Measurements from ENCODE around the gene CDYL.
"Not testable (repeated sequence)": the region's sequence is repeated elsewhere in the genome, so short reads cannot be mapped to it uniquely, and the experiment has no call there.

The CDYL gene

DNA sequence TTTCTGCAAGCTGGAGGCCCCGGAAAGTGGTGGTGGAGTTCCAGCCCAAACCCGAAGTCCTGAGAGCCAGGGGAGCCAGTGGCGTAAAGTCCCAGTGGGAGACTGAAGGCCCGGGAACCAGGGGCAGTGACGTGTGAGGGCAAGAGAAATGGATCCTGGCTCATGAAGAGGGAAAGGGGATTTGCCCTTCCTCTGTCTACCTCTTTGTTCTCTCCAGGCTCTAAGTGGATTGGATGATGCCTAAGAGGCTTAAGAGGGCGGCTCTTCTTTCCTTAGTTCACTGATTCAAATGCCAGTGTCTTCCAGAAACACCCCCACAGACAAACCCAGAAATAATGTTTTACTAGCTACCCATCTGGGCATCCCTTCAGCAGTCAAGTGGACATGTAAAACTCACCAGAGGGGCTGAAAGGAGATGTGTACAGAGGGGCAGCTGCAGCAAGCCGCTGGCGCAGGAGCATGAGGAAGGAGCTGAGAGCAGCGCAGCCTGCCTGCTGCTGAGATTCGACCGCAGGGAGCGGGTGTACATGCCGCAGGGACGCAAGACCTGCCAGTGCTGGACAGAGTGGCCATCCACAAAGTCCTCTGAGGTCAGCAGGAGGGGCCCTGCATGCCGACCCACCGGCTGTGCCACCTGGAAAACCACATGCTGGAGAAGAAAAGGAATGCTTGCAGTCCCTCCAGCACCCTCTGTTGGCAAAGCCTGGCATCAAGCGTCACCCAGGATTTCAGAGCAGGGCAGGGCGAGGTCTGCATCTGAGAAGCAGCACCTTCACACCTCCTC is 29.5 kb downstream of the CDYL start:
- DNase-seq: peak; percentile 38

DNA sequence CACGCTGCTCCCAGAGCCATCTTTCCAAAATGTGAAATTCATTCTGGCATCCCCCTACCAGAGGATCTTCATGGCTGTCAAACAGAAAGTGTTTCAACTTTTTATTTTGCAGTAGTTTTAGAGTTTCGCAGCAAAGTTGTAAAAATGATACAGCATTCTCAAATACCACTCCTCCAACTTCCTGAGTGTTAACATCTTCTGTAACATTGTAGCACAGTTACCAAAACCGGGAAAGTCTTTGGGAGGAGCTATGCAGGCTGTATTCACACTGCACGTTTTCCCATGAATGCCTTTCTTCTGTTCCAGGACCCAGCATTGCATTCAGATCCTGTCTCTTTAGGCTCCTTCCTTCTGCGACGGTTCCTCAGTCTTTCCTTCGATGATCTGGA is 30.1 kb downstream of the CDYL start:
- no peak for DNase-seq

DNA sequence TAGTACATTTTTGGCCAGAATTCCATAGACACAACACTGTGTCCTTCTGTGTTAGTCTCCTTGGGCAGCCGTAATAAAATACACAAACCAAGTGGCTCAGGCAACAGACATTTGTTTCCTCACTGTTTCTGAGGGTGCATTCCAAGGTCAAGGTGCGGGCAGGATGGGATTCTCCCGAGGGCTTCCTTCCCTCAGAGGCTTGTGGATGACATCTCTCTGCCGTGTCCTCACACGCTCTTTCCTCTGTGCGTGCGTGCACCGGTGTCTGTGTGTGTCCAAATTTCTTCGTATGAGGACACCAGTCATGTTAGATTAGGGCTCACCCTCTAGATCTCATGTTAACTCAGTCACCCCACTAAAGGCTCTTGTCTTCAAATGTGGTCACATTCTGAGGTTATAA is 30.6 kb downstream of the CDYL start:
- no peak for DNase-seq

DNA sequence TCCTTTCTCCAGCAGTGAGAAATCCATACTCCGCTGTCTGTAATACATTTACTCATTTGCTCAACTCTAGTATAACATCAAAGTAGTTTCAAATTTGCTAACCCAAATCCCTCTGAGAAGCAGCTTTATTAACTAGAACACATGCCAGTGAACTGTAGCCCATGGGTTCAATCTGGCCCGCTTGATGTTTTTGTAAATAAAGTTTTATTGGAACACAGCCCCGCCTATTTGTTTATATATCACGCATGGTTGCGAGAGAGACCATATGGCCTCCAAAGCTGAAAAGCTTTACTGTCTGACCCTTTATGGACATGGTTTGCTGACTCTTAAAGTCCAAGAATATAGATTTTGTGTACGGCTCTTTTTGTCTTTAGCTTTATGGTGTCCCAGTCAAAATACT is 32.2 kb downstream of the CDYL start:
- no peak for DNase-seq

GRCh38 chr6:4809999-4810918 is 34.1 kb downstream of the CDYL start:
- no peak for DNase-seq

DNA sequence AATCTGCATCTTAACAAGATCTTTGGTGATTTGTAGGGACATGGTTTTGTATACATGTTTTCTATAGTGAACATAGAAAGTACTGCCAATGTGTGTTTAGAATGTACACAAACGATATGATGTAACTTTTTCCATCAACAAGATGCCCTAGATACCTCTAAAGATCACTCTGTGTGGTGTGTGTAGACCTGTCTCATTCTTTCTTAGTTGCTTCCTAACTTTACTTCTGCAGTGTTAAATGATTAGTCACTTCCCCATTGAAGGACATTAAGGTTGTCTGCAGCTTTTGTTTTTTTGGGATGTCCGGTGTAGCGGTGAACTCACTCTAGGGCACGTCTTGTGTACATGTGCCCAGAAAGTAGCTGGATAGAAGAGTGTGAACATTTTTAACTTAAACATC is 35.9 kb downstream of the CDYL start:
- DNase-seq: no peak

DNA sequence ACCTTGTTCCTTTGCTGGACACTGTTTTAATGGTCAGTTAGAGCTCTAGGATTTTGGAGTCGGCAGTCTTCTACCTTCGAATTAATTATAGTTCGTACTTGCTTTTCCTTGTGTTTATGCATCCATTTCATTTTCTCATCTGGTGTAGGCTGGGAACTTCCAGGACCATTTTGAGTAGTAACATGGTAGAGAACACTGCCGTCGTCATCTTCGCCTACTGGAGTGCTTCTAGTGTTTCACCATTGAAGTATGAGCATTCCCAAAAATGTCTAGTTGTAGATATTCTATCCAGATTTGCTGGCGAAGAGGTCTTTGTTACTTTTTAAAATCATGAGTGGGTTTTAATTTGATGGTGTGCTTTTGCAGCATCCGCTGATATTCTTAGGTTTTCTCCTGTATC is 36.9 kb downstream of the CDYL start:
- DNase-seq: no peak

GRCh38 chr6:4814212-4814611 is 38.0 kb downstream of the CDYL start:
- no peak for DNase-seq

- no peak for DNase-seq
These were observed 38.8 kb downstream of the CDYL start for GRCh38 chr6:4814987-4815386.

DNA sequence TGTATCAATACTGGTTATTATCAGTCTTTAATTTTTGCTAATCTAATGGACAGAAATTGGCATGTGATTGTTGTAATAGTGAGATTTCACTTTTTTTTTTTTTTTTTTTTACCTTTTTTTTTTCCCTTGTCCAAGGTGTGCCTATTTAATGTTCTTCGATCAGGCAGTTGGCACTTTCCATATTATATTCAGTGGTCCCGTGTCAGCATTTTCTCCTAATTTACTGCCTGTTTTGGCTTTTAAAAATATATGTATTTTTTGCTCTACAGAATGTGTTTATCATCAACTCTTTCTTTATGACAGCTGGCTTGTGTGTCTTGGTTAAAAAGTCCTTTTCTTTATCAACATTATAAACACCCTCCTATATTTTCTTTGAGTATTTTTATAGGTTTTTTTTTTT is 39.4 kb downstream of the CDYL start:
- DNase-seq: no peak

GRCh38 chr6:4816904-4817303 is 40.7 kb downstream of the CDYL start:
- DNase-seq: no peak

DNA sequence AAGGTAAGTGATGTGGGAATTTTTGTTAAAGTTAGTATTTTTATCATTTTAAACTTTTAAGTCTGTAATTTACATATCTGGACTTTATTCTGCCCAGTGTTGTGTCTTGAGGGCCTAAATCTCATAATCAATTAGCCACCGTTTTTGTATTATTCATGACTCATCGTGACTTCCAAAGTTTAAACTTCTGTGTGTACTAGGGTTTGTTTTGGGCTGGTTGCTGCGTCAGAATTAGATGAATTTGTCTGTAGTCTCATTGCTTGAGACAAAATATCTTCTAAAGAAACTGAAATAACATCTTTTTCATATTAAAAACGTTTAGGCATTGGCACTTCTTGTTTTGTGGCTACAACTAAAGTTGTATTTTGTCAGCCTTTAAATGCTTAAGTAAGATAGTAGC is 41.3 kb downstream of the CDYL start:
- DNase-seq: no peak

DNA sequence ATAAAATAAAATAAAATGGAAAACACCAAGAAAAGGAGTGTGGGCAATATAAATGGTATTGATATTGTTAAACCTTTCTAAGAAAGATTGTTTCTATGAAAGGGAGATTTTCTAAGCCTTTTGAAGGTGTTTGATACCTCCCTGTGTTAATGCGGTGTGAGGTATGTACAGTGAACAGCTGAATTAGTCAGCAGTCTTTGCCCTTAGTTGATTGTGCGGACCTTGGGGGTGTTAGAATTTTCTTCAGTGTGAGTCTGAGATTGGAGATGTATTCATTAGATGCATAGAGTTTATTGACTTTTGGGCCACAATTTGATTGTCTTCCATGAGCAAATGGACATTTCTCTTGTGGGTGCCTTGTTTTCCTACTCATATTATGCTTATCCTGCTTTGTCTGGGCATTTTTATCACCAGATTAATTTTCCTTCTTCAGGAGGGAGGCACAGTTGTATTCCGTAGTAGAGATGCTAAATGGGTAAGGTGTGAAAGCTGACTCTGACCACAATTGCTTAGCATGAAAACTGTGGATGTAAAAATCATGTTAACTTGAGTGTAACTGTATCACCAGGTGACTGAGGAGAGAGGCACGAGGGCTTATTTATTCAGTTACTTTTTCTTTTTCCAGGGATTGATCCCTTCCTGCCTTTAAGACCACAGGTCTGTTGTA is 42.2 kb downstream of the CDYL start:
- no peak for DNase-seq

- DNase-seq: no peak
These were observed 43.6 kb downstream of the CDYL start for GRCh38 chr6:4819706-4820283.

- DNase-seq: no peak
These were observed 44.6 kb downstream of the CDYL start for GRCh38 chr6:4820704-4821276.

GRCh38 chr6:4822476-4822875 is 46.3 kb downstream of the CDYL start:
- no peak for DNase-seq

DNA sequence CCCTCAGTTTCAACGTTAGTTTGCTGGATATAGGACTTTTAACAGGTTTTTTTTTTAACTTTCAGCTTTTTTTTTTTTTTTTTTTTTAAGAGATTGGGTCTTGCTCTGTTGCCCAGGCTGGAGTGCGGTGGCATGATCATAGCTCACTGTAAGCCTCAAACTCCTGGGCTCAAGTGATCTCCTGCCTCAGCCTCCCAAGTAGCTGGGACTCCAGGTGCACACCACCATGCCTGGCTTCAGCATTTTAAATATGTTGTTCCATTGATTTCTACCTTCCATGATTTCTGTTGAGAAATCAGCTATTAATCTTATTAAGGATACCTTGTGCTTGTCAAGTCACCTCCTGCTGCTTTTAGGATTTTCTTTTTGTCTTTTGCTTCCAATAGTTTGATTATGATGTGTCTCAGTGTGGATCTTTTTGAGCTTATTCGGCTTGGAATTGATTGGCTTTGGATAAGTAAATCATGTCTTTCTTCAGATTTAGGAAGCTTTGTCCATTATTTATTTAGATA is 52.0 kb downstream of the CDYL start:
- DNase-seq: no peak

DNA sequence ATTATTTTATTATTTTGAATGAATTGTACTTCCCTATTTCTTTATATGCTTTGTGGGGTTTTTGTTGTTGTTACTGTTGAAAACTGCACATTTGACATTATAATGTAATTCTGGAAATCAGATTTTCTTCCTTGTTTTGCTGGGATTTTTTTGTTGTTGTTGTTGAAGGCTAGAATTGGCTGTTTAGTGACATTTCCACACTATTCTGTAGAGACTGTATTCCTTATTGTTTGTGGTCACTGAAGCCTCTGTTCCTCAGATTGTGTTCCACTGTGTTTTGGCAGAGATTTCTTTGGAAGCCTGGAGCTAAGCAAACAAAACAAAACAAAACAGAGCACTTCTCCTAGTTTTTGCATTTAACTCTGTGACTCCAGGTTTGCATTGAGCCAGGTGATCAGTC is 52.9 kb downstream of the CDYL start:
- DNase-seq: no peak

DNA sequence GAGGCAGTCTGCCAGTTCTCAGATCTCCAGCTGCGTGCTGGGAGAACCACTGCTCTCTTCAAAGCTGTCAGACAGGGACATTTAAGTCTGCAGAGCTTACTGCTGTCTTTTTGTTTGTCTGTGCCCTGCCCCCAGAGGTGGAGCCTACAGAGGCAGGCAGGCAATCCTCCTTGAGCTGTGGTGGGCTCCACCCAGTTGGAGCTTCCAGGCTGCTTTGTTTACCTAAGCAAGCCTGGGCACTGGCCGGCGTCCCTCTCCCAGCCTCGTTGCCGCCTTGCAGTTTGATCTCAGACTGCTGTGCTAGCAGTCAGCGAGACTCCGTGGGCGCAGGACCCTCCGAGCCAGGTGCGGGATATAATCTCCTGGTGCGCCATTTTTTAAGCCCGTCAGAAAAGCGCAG is 59.3 kb downstream of the CDYL start:
- not testable (repeated sequence) for DNase-seq

GRCh38 chr6:4840169-4840568 is 64.0 kb downstream of the CDYL start:
- DNase-seq: no peak

DNA sequence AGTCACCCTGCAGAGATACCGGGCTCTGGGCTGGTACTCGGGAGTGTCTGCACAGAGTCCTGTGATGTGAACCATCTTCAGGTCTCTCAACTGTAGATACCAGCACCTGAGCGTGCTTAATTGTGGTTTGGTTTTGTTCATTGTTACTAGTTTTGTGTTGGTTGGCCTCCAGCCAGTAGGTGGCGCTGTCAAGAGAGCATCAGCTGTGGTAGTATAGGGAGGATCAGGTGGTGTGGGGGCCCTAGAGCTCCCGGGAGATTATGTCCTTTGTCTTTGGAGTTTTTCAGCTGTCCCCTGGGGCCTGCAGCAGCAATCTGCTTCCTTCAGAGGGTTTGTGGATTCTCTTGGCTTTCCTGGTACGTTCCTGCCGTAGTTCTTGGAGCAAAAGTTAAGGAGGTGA is 67.9 kb downstream of the CDYL start:
- no peak for DNase-seq

GRCh38 chr6:4846387-4846786 is 70.2 kb downstream of the CDYL start:
- DNase-seq: no peak

All from NCI-H774 (cell line).